Fibroblast of lung (primary cell): ENCODE results near the gene TMEM203.

ENCODE experiments used
- EZH2 ChIP-seq: IDR thresholded peaks from 2 replicates; pipeline ENCODE4 v1.5.1; 2012; ENCODE audit warnings: low read length, control low read depth, mild to moderate bottlenecking; ENCODE audit errors: missing control alignments
- TF ChIP-seq, protein P1 (sequence below), 2 donors: IDR thresholded peaks in 1 of 2; conservative IDR thresholded peaks in 1 of 2; 1 replicate in 1 of 2; 2 replicates in 1 of 2; pipeline ENCODE4 v1.5.1; 2011 to 2012; ENCODE audit warnings: low read length in 2 of 2, control low read depth in 1 of 2, inconsistent platforms in 1 of 2, low read depth in 1 of 2, mild to moderate bottlenecking in 1 of 2

DNA sequence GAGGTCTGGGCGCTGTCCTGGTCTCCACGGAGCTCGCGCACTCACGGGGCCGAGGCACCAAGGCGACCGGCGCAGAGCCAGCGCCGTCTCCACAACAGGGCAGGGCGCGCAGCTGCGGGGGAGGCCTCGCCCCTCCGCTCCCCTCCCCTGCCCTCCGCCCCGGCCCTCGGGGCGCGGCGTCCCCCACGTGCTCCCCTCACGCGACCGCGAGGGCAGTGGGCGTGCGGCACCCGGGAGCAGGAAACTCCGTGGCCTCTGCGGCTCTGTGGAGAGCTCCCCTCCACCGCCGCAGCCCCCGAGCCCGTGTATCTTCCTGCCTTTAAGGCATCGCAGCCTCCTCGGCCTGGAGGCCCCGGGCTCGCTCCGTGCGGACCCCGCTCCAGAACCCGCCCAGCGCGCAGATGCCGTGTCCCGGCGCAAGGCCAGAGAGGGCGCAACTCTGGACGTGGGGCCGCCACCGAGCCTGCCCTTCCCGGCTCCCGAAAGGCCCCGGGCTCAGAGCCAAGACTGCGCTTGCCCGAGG lies 34.9 kb upstream of the TMEM203 start:
- TF ChIP-seq, protein P1, sequence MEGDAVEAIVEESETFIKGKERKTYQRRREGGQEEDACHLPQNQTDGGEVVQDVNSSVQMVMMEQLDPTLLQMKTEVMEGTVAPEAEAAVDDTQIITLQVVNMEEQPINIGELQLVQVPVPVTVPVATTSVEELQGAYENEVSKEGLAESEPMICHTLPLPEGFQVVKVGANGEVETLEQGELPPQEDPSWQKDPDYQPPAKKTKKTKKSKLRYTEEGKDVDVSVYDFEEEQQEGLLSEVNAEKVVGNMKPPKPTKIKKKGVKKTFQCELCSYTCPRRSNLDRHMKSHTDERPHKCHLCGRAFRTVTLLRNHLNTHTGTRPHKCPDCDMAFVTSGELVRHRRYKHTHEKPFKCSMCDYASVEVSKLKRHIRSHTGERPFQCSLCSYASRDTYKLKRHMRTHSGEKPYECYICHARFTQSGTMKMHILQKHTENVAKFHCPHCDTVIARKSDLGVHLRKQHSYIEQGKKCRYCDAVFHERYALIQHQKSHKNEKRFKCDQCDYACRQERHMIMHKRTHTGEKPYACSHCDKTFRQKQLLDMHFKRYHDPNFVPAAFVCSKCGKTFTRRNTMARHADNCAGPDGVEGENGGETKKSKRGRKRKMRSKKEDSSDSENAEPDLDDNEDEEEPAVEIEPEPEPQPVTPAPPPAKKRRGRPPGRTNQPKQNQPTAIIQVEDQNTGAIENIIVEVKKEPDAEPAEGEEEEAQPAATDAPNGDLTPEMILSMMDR (conservative IDR thresholded peaks at IDR 0.05 in 1 of 2, IDR thresholded peaks at IDR 0.05 in 1 of 2; ENCODE audit: low read depth in 1 of 2, low read length in 2 of 2), result no peak
- TF ChIP-seq EZH2, result no peak
